Measurements from ENCODE around the gene SPTLC1.
A peak's percentile ranks its signal among the peaks of the same experiment; 100 is the strongest.
"Not testable (repeated sequence)": the region's sequence is repeated elsewhere in the genome, so short reads cannot be mapped to it uniquely, and the experiment has no call there.

Gene SPTLC1, protein sequence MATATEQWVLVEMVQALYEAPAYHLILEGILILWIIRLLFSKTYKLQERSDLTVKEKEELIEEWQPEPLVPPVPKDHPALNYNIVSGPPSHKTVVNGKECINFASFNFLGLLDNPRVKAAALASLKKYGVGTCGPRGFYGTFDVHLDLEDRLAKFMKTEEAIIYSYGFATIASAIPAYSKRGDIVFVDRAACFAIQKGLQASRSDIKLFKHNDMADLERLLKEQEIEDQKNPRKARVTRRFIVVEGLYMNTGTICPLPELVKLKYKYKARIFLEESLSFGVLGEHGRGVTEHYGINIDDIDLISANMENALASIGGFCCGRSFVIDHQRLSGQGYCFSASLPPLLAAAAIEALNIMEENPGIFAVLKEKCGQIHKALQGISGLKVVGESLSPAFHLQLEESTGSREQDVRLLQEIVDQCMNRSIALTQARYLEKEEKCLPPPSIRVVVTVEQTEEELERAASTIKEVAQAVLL

DNA sequence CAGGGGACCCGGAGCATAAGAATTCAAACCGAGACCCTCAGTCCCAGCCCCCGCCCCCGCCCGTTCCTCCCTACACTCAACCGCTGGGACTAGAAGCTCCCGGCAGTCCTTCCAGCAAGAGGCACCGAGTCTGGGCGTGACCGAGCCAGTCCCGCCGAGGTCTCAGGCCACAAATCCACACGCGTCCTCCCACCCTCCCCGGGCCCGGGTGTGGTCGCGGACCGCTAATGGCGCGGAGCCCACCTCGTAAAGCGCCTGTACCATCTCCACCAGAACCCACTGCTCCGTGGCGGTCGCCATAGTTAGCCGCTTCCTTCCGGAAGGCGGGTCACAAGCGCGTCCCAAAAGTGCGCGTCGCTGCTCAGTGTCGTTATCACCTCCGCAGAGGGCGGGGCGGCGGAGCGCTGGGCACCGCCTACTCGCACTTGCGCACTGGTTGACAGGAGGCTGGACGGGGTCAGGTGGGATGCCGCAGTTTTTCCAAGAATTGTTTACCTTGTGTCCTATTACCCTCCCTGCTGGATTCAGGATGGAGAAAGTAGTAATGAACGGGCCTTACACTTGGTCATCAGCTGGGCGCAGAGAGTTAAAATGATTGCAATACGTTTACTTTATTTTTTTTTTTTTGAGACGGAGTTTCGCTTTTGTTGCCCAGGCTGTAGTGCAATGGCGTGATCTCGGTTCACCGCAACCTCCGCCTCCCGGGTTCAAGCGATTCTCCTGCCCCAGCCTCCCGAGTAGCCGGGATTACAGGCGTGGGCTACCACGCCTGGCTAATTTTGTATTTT lies at the start of gene SPTLC1:
Gene SPTLC1 (minus strand): TSS at position 343 of the 788 bp plus-strand sequence. CDS start 43 bp downstream, at position 300.
- peak; percentile 33 for DNase-seq

DNA sequence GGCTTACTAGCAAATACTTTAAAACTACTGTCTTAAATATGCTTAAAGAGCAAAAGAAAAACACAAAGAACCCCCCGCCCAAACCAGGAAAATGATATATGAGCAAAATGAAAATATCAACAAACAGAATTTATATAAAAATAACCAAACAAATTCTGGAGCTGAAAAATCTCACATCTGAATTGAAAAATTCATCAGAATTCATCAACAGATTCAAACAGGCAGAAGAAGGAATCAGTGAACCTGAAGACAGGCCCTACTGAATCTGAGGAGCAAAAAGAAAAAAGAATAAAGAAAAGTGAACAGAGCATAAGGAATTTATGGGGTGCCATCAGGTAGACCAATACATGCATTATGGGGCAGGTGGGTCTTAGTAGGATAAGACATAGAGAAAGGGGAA lies 49.8 kb upstream of the SPTLC1 start:
- DNase-seq = no peak

DNA sequence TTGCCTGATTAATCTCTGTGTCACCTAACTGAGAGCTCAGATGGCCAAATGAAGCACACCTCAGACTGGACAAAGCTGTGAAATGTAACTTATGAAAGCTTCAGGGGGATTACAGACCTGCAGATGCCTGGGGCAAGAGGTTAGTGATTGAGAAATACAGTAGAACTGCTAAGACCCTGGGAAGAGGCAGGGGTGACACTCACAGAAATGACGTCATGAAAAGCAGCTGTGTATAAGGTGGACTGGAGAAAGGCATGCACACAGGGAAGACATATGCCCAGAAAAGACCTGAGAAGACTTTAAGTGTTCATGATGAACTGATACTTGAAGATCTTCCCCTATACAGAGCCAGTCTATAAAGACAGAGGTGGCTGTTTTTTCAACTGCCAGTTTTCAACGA lies 49.3 kb upstream of the SPTLC1 start:
- no peak for DNase-seq

DNA sequence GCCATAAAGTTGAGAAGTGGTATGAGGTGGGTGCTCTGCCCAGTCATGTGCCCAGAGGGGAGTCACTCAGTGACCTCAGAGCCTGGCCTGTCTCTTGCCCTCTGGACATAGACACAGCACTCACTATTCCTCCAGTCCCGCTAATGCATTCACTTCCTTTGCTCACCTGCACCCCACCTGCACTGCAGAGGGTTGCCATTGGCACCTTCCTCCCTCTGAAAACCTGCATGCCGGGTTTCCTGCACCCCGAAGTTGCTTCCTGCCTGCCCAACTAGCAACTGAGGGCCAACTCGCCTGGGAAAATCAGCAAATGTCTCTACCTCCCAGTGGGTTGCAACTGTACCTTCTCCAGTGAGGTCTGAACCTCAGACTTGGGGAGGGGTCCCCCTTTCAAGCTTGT lies 48.1 kb upstream of the SPTLC1 start:
- no peak for DNase-seq

DNA sequence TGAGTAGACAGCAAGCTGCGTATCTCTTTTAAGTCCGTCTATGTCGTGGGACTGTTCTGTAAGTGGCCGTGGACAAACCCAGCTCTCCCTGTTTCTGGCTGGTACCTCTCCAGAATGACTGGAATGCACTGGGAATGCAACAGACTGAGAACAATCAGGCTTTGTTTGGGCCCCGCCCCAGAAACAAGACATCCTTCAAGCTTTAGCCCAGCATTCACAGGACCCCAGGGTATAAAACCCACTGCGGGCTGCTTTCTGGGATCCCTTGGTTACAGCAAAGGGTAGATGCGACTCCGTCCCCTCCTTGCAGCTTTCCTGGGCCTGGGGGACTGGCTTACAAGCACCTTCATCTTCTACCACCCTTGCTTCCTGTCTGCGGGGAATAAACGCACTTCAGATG lies 45.6 kb upstream of the SPTLC1 start:
- DNase-seq = no peak

DNA sequence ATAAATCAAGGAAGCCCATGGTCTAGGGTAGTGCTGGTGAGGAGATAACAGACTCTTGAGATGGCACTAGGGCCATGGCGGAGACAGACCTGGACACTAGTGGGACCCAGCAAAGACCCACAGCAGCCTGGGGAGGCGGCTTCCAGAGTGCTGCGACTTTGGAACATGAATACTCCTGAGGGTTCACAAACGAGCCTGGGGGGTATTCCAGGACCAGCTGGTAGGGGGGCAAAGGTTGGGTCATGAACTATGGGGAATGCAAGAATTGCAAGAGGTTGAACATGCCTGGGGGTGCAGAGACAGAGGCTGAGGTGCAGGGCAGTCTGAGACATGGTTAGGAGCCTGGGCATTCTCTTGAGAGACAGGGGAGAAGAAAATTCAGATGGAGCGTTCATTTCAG lies 43.8 kb upstream of the SPTLC1 start:
- DNase-seq = no peak

DNA sequence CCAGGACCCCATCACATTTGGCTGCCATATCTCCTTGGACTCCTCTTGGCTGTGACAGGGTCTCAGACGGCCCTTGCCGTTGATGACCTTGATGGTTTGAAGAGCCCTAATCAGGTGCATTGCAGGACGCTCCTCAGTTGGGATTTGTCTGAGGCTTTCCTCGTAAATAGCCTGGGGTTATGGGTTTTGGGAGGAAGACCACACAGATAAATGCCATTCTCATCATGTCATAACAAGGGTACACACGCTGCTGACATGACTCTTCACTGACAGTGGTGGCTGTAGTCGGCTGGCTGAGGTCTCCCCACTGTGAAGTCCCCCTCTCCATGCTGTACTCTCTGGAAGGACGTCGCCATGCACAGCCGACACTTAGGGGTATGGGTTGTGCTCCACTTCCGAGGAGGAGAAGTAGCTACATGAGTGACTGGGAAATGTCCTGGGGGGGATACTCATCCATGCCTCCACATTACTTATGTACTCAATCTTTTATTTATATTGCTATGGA lies 42.9 kb upstream of the SPTLC1 start:
- no peak for DNase-seq

DNA sequence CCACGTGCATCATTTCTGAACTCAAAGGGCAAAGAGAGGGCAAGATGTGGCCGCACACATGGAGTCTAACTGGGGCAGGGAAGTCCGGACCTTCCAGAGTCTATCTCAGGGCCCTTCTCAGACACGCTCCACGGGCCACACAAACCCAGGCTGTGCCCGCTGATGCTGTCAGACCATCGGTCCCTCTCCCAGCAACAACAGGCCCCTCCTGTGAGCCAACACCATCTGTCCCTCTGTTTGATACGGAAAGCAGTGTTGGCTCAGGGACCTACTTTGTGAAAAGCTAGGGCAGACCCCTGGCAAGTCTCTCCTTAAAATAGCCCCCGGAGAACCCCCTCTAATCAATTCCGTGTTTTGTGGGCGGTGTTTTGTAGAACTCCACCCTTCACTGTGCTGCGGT lies 40.5 kb upstream of the SPTLC1 start:
- not testable (repeated sequence) for DNase-seq

DNA sequence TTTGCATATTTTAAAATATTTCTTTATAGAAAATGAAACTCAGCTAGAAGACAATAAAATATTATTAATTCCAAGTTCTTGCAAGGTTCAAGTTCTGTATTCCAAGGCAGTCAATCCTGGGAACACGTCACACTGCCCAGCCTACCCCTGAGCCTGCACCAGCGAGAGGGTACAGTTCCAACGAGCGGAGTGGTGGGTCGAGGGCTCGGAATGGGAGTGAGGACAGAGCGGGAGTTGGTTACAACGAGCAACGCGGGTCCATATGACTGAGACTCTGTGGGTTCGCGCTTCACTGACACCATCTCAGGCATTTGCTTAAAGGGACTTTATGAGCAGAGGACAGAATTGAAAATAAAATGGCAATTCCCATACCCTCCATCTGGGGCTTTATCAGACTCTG lies 40.0 kb upstream of the SPTLC1 start:
- DNase-seq = no peak

DNA sequence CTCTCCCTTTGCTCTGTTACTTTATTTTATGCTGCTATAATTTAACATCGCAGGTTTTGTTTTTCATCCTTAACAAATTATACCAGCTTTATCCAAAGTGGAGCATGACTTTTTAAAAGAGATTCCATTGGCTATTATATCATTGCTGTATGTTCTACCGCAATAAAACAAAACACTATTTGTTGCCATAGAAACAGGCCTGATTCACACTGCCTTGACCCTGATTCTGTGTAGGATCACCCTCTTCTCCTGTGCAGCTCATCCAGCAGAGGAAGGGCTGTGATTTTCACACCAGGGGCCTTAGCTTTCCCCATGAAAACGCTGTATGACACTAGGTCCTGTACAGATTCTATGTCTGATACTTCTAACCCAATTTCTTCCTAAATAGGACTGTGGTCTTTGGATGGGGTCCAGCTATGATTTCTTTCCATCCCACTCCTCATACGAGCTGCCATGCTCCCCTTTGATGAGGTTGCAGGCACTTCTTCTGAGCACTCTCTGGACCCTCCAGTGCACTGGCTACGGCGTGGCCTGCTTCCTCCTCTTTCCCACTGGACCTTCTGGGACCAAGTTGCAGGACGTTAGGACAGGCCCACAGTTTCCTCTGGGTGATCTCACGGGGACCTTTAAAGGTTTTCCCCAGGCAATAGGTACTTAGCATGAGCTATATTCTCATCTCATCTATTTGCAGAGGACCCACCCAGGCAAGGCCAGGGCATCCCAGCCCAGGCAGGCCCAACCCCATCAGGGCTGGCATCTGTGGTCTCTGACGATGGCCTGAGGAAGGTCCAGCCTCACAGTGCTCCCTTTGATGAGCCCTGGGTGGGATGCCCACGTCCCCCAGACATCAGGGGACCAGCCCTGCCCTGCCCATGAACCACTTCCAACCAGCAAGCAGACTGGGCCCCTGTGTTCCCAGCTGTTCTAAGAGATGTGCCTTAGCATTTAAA lies 38.5 kb upstream of the SPTLC1 start:
- not testable (repeated sequence) for DNase-seq

DNA sequence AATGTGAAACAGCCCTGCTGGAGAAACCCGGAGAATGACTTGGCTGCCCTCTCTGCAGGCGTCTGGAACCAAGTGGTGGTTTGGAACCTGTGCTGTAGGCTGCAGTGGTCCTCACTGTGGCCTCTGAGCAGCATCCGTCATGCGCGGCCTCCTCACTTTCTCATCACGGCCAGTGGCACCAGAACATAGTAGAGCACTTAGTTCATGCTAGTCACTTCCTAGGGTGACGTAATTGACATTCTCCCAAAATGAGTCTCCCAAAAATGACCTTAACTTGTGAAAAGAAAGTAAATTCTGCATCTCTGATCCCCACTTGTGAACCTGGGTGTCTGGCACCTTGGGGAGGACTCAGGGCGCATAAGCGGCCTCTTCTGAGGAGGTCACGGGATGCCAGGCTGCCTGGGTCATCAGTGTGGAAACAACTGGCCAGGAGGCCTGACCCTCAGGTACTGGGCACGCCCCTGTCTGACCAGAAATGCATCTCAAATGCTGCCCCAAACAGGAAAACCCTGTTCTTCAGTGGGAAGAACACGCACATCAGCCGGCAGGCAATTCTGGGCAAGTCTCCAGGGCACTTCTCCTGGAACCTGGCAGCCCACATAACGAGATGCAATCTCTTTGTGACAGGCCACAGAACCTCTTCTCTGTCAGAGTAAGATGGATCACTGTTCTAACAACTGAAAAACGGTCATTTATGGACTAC lies 36.6 kb upstream of the SPTLC1 start:
- no peak for DNase-seq

DNA sequence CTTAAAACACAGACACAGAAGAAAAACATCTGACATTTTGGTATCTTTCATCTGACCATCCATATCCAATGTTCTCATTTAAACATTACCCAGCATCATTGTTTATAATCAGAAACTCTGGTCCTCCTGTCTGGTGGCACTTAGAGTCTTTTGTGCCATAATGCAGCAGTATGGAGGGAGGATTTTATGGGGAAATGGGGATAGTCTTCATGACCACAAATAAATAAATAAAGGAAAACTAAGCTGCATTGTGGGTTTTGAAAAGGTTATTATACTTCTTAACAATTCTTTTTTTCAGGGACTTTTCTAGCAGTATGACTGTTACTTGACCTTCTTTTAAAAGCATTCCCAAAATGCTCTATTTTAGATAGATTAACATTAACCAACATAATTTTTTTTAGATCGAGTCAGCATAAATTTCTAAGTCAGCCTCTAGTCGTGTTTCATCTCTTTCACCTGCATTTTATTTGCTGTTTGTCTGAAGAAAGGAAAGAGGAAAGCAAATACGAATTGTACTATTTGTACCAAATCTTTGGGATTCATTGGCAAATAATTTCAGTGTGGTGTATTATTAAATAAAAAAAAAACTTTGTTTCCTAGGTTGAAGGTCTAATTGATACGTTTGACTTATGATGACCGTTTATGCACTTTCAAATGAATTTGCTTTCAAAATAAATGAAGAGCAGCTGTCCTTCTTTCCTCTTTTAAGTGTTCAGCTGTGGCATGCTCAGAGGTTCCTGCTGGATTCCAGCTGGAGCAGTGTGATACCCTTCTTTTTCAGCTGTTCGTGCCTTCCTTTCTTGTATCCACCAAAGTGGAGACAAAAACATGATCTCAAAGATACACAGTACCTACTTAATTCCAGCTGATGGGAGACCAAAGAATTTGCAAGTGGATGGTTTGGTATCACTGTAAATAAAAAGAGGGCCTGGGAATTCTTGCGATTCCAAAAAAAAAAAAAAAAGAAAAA lies 35.6 kb upstream of the SPTLC1 start:
- DNase-seq = not testable (repeated sequence)

DNA sequence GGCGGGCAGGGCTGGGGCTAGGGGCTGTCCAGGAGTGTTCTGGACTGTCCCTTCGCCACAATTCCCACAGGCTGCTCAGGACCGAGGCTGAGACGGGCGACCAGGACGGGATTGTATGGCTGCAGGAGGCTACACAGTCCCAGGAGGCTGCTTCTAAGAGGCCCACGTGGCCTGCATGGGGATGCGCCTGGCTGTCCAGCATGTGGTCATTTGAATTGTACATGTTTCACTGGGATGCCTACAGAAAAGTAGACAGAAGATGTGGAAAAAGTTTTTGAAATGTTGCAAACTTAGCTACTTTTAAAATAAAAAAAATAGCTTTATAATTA lies 32.6 kb upstream of the SPTLC1 start:
- DNase-seq = no peak

DNA sequence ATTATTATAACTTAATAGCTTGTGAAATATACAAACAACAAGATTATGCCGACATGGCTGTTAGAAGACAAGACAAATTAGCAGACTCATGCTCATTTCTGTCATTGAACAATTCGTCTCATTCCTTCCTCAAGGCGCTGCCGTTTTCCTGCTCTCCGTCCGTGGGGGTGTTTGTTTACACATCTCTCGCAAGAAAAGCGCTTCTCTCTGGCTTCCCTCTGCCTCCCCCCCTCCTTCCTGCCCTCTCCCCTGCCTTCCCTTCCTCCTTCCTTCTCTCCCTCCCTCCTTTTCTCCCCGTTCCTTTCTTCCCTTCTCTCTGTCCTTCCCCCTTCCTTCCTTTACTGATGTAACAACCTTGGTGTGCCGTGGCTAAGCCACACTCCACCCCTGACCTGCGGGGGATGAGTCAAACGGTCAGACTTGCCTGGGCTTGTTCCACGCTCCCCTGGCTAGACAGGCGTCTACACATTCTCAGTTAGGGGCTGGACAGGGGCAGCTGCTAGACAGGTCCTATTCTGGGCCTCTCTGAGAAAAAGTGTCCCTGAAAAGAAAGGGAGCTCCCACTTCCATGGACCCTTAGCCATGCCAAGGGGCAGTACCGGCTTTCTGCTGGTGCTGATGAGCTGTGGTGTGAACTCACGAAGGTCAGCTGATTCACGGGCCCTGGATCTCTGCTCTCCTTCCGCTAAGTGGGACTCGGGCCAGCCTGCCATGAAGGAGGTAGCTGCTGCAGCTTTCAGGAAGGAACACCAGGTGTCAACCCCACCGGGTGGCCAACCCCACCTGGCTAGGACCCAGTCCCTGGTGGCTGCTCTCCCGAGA lies 32.0 kb upstream of the SPTLC1 start:
- no peak for DNase-seq

DNA sequence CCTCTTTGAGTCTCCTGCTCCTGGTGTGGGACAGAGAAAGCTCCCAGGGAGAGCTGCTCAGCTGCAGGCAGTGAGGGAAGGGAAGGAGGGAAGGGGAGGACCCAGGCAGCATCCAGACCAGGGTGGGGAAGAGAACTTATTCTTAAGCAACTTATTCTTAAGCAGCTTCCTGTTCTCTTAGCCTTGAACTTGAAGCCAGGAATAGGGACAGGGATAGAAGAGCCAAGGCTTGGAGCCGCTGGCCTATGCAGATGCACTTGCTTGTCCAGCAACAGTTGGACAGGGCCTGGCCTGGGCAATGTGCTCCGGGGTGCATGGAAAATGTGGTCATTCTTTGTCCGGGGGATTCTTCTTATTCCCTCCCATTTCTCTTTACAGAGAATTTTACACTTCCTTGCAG lies 31.4 kb upstream of the SPTLC1 start:
- DNase-seq = no peak

DNA sequence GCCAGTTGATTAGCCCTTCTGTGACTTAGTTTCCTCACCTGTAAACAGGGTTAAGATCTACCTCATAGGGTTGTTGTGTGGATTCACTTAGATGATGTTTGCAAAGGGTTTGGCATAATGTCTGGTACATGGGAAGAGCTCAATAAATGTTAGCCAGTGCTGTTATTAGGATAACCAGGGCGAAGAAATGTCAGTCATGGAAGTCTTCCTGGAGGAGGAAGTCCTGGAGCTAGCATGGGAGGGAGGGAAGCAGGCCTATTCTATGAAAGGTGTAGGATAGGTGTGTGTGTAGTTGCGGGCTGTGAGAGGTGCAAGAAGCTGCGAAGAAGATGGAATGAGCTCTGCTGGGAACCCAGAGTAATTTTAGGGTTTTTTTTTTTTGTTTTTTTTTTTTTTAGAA lies 30.6 kb upstream of the SPTLC1 start:
- not testable (repeated sequence) for DNase-seq

DNA sequence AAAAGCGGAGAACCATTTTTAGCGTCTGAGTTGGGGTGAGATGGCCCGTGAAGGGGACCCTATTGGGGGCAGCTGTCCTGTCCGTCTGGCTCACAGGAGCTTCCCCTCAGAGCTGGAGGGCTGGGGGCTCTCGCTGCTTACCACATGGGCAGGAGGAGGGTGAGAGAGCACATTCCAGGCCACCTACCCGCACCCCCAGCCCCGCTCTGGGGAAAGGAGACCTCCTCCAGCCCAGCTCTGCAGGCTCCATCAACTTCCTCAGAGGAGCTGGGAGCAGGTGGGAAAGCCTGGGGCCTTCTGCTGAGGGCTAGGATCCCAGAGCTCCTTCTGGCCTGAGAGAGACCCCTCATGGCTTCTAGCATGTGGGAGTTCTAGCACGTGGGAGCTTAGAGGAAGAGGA lies 27.1 kb upstream of the SPTLC1 start:
- DNase-seq = no peak

DNA sequence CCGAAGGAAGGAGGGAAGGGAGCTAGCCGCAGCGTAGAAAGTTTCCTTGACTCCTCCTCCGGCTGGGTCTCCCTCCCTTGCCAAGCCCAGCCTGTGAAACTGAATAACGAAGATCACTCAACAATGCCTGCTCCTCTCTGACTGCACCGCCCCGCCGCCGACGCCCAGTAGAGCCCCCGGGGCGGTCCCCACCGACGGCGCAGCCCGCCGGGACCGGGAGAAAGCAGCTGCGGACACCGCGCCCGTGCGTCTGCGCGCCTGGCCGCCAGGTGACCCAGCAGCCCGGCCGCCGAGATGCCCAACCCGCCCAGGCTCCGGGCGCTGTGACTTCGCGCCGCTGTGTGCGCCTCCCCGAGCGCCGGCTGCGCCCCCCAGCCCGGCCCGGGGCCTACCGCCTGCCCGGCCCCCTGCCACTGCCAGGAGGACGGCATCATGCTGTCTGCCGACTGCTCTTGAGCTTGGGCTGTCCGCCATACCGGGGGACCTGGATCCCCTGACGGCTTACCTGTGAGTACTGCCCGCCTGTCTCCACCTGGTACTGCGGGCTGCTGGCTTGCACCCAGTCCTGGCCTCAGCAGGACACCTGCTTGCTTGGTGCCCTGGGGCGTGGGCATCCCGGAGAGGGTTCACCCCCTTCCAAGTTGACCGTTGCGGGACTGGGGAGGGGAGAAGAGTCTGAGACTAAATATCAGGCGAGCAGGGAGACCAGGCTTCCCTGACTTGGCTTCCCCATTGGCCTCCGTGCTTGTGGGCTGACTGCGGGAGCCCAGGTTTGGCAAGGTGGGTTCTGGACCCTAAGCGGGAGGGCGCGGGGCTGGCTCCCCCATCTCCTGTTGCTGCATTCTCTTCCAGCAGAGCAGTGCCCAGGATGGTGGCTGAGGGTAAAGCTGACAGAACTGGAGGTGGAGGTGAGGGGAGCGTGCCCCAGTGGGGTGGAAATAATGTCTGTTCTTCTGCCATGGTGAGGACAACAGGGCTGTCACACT lies 26.2 kb upstream of the SPTLC1 start:
- no peak for DNase-seq

DNA sequence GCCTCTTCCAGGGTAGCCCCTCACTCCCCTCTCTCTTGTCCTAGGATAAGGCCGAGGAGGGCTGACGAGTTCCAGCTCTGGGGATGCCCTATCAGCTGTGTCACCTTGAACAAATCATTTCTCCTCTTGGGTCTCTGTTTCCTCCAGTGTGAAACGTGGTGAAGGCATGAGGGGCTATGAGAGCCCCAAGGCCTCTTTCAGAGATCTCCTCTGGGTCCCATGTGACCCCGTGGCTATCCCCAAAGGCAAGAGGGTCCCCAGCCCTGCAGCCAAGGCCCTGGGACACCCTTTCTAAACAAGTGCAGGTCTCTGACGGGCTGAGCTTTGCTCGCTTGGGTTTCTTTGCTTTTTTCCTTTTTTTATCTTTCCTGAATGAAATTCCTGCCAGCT lies 25.5 kb upstream of the SPTLC1 start:
- no peak for DNase-seq

Data from cortex of kidney (tissue), 1 donor.